ENCODE measurements around the gene SRRM4.

Gene SRRM4

GRCh38 chr12:119206348-119207062, 225.2 kb downstream of the SRRM4 start:
- DNase-seq = no peak

GRCh38 chr12:119207063-119207560, 225.8 kb downstream of the SRRM4 start:
- DNase-seq = no peak

- no peak for DNase-seq
These were observed 227.3 kb downstream of the SRRM4 start for GRCh38 chr12:119208626-119209061.

DNA sequence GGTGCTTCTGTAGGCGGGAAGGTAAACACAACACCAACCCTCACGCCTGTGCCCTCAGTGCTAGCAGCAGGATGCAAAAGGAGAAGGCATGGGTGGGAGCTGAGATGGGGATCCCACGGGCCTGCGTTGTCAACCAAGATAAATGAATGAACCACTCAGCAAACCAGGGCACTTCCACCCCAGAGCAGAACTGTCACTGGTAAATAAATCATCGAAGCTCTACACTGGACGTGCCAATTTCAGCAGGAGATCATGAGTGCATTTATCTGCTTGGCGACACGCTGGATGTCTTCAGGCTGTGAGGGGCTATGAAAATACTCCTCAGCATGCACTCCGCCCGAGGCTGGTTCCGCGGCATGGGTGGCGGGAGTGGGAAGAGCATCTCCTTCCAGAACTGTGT, 230.5 kb downstream of the SRRM4 start:
- no peak for DNase-seq

Measured in NCI-H1417 treated with DMSO at 0.1 percent for 48 hours (cell line).